Frontal cortex (tissue), 4 donors: ENCODE measurements around the gene FANK1. TPM values are rescaled to one million over a fixed set of nuclear protein-coding genes. Genes with fewer than 3 reads are reported as not detected.
A peak's percentile ranks its signal among the peaks of the same experiment; 100 is the strongest.
"Not testable (repeated sequence)": the region's sequence is repeated elsewhere in the genome, so short reads cannot be mapped to it uniquely, and the experiment has no call there.

ENCODE experiments used
- DNase-seq, 2 donors: peaks; one replicate each; pipeline ENCODE4 v3.0.0; 2012; ENCODE audit warnings: low spot score in 2 of 2
- FAIRE-seq: peaks from 2 replicates; lab custom pipeline; 2012; peaks lifted over from hg19 to GRCh38; lab: Jason Lieb, UNC
- total RNA-seq: library from RNA; depleted of rRNA; stranded (reverse); fragments of >200 nt; gene quantifications from one replicate; pipeline ENCODE4 v1.2.3, GENCODE V29; 2014
- donor health status: control.
- donor health status: control.
- donor health status: control.

The FANK1 gene
- 1.2 TPM for total RNA-seq

- not testable (repeated sequence) for FAIRE-seq
- peak; percentile 78 to 86 for DNase-seq
Measured at GRCh38 chr10:125896088-125896934, at the start of gene FANK1. FANK1 (plus strand) TSS chr10:125896564; CDS start chr10:125896643, 79 bp downstream.

- FAIRE-seq (no peak), DNase-seq (no peak)
Measured at GRCh38 chr10:125846894-125847293, 49.5 kb upstream of the FANK1 start.

- FAIRE-seq: no peak
- DNase-seq: no peak
Measured at GRCh38 chr10:125848371-125848770, 48.0 kb upstream of the FANK1 start.

GRCh38 chr10:125848857-125849256 lies 47.5 kb upstream of the FANK1 start:
- DNase-seq (no peak), FAIRE-seq (no peak)

GRCh38 chr10:125849448-125849847 lies 46.9 kb upstream of the FANK1 start:
- DNase-seq: no peak
- no peak for FAIRE-seq

- DNase-seq (no peak), FAIRE-seq (no peak)
Measured at GRCh38 chr10:125850766-125851731, 45.3 kb upstream of the FANK1 start.

- DNase-seq (no peak), FAIRE-seq (no peak)
Measured at GRCh38 chr10:125852487-125852886, 43.9 kb upstream of the FANK1 start.

- DNase-seq (no peak), FAIRE-seq (no peak)
Measured at GRCh38 chr10:125857185-125857760, 39.1 kb upstream of the FANK1 start.

- DNase-seq (no peak), FAIRE-seq (no peak)
Measured at GRCh38 chr10:125859128-125859817, 37.1 kb upstream of the FANK1 start.

- FAIRE-seq: no peak
- DNase-seq: no peak
Measured at GRCh38 chr10:125865120-125865519, 31.2 kb upstream of the FANK1 start.

GRCh38 chr10:125866421-125867029 lies 29.8 kb upstream of the FANK1 start:
- DNase-seq: no peak
- FAIRE-seq: no peak

- no peak for DNase-seq
- peak; percentile 55 for FAIRE-seq
Measured at GRCh38 chr10:125868372-125868975, 27.9 kb upstream of the FANK1 start.

- no peak for DNase-seq
- FAIRE-seq: no peak
Measured at GRCh38 chr10:125871338-125871737, 25.0 kb upstream of the FANK1 start.

GRCh38 chr10:125878957-125879835 lies 17.2 kb upstream of the FANK1 start:
- DNase-seq (no peak), FAIRE-seq (no peak)

- FAIRE-seq (no peak), DNase-seq (no peak)
Measured at GRCh38 chr10:125880719-125881118, 15.6 kb upstream of the FANK1 start.

GRCh38 chr10:125881192-125881591 lies 15.2 kb upstream of the FANK1 start, which contains the start of gene DHX32:
DHX32 (minus strand) TSS chr10:125881292; CDS start chr10:125880824, 468 bp downstream.
- DNase-seq: no peak
- no peak for FAIRE-seq

- FAIRE-seq (no peak), DNase-seq (no peak)
Measured at GRCh38 chr10:125882596-125882995, 13.8 kb upstream of the FANK1 start.

- no peak for FAIRE-seq
Measured at GRCh38 chr10:125883211-125883610, 13.2 kb upstream of the FANK1 start.

More at GRCh38 chr10:125883211-125883610, 13.2 kb upstream of the FANK1 start:
- no peak for DNase-seq
